ENCODE results near the gene SOD1. TPM values are rescaled to one million over a fixed set of nuclear protein-coding genes. Genes with fewer than 3 reads are reported as not detected.

The SOD1 gene
- total and polyA plus RNA-seq, 2 of the 8 experiments (the other 6 are each of a cell fraction or from before 2014, with no cell fraction given) = 192 to 226 TPM

DNA sequence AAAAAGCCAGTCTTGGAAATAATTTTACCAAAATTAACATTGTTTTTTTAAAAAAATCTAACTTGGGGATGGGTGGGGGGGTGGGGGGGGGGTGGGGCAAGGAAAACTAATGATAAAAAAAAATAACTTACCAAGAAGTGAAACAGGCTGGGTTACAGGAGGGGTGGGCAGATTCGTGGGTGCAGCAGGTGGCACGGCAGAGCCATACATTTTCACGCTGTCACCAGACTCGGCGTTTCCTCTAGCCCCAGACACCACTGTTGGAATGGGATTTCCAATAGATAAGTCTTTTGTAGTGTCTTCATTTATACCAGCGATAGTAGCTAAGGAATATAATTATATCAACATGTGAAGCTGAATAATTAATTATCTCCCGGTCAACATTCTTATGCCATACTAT is 25.4 kb downstream of the SOD1 start:
- POLR2A ChIA-PET (ENCODE audit: partially characterized antibody) = no interaction called here
- CTCF ChIA-PET (ENCODE audit: partially characterized antibody) = no interaction called here
- H2BK20ac ChIP-seq (ENCODE audit: low read length) = no peak overlapping the region
- no peaks in the 10 kb centered on the region for H3K9me3 ChIP-seq (ENCODE audit: insufficient read depth in 2 of 2, low read depth in 1 of 2, low read length in 1 of 2)
- no peak overlapping the region for H3K9ac ChIP-seq (replicated peaks in 1 of 4; ENCODE audit: extremely low read depth in 1 of 4, low read depth in 3 of 4, low read length in 3 of 4)
- no peak overlapping the region for H2BK120ac ChIP-seq (replicated peaks; ENCODE audit: low read depth, low read length)
- H3K4ac ChIP-seq (replicated peaks; ENCODE audit: insufficient read length, low read depth, low read length) = no peak overlapping the region
- 93% methylated on average over 7 of the region's 7 CpGs; no CpG with 5 or more reads in 1 of the 2 experiments for WGBS, 2 experiments (ENCODE audit: extremely low coverage in 1 of 2, insufficient coverage in 1 of 2, insufficient read length in 1 of 2, insufficient replicate concordance in 2 of 2, low coverage in 1 of 2, low lambda C conversion rate in 2 of 2, missing lambda C conversion rate in 1 of 2)
- no peak overlapping the region for H2AK5ac ChIP-seq (ENCODE audit: low read depth, low read length)
- no peak overlapping the region for H3K23ac ChIP-seq (ENCODE audit: insufficient read length)
- H3K27me3 ChIP-seq (replicated peaks in 1 of 4; ENCODE audit: control insufficient read depth in 3 of 4, extremely low read depth in 1 of 4, insufficient read depth in 3 of 4, low read length in 3 of 4) = no peaks in the 10 kb centered on the region
- peaks cover 2 to 4% of the 10 kb centered on the region in 2 experiments for H4K20me1 ChIP-seq (replicated peaks in 1 of 2; ENCODE audit: control insufficient read depth in 1 of 2, insufficient read depth in 2 of 2, low read length in 2 of 2)
- FAIRE-seq (no peak), DNase-seq (ENCODE audit: low read depth in 1 of 2, low spot score in 2 of 2) (no peak)
- peaks cover 0 to 3% of the 10 kb centered on the region in 2 experiments; a peak in 1 of 4 replicates for H3K79me2 ChIP-seq (ENCODE audit: control insufficient read depth in 1 of 2, insufficient read depth in 2 of 2, low read length in 2 of 2)
- H3K4me3 ChIP-seq (ENCODE audit: extremely low read depth in 1 of 4, insufficient read depth in 2 of 4, low read depth in 3 of 4, low read length in 4 of 4) = no peak overlapping the region
- H3K4me1 ChIP-seq (replicated peaks in 1 of 4; ENCODE audit: control insufficient read depth in 3 of 4, insufficient read depth in 4 of 4, low read length in 3 of 4) = no peaks in the 10 kb centered on the region
- H2BK12ac ChIP-seq (ENCODE audit: low read depth, low read length) = no peak overlapping the region
- no peak overlapping the region for H3K4me2 ChIP-seq (ENCODE audit: insufficient read depth in 1 of 2, low read depth in 2 of 2, low read length in 2 of 2)
- no peak overlapping the region for H3K56ac ChIP-seq (replicated peaks; ENCODE audit: insufficient read length, low read depth, low read length)
- no peak overlapping the region for H4K5ac ChIP-seq (ENCODE audit: insufficient read length, low read depth, low read length)
- H2BK5ac ChIP-seq (ENCODE audit: low read depth, low read length) = no peak overlapping the region
- H3K23me2 ChIP-seq (ENCODE audit: low read depth, low read length) = no peaks in the 10 kb centered on the region; the same call in 1 of the 2 replicates
- H3K27ac ChIP-seq (ENCODE audit: low read depth, low read length) = no peak overlapping the region
- H2BK15ac ChIP-seq (ENCODE audit: low read length) = no peak overlapping the region
- H2AFZ ChIP-seq (ENCODE audit: low read length) = no peak overlapping the region
- H3K14ac ChIP-seq (ENCODE audit: insufficient read length) = no peak overlapping the region
- H3K79me1 ChIP-seq (ENCODE audit: low read depth, low read length) = no peaks in the 10 kb centered on the region; the same call in 1 of the 2 replicates
- TF ChIP-seq BRCA1 (IDR thresholded peaks at IDR 0.05; ENCODE audit: low read depth, low read length) (no peak), E2F6 (IDR thresholded peaks at IDR 0.05) (no peak)
- H4K8ac ChIP-seq (ENCODE audit: extremely low read depth, insufficient read depth, low read length) = no peak overlapping the region; the same call in 1 of the 2 replicates
- no peak overlapping the region for H3K18ac ChIP-seq (ENCODE audit: extremely low read depth, low read length)
- H4K91ac ChIP-seq (replicated peaks; ENCODE audit: insufficient read length, low read length) = no peak overlapping the region
- H3K36me3 ChIP-seq (ENCODE audit: control insufficient read depth in 2 of 4, insufficient read depth in 4 of 4, low read length in 3 of 4) = peaks cover 31 to 89% (median 62%) of the 10 kb centered on the region in 4 experiments
